HG03280 (cell line): Measurements from ENCODE around the gene FOXB1.
A peak's percentile ranks its signal among the peaks of the same experiment; 100 is the strongest.

Experiments
- ATAC-seq: cut with Tn5 transposase; IDR thresholded peaks from one replicate; pipeline ENCODE4 v1.9.1; 2021; ENCODE audit warnings: mild to moderate bottlenecking, moderate library complexity; ENCODE audit not compliant: unreplicated experiment

The FOXB1 gene

GRCh38 chr15:59998950-59999611 is 5.0 kb upstream of the FOXB1 start:
- ATAC-seq = no peak

GRCh38 chr15:59999612-60000112 is 4.4 kb upstream of the FOXB1 start:
- ATAC-seq = no peak

GRCh38 chr15:60000113-60000823 is 3.8 kb upstream of the FOXB1 start:
- ATAC-seq = no peak

GRCh38 chr15:60000824-60001609 is 3.1 kb upstream of the FOXB1 start:
- no peak for ATAC-seq

- ATAC-seq = no peak
Measured at GRCh38 chr15:60001610-60002527, 2.2 kb upstream of the FOXB1 start.

- no peak for ATAC-seq
Measured at GRCh38 chr15:60002528-60003218, 1.4 kb upstream of the FOXB1 start.

GRCh38 chr15:60003243-60004008 is 685 bp upstream of the FOXB1 start:
- no peak for ATAC-seq

- no peak for ATAC-seq
Measured at GRCh38 chr15:60004846-60005351, 788 bp downstream of the FOXB1 start.

GRCh38 chr15:60005352-60006202 is 1.5 kb downstream of the FOXB1 start:
- no peak for ATAC-seq

- peak; percentile 65 for ATAC-seq
Measured at GRCh38 chr15:60006203-60006862, 2.2 kb downstream of the FOXB1 start.

GRCh38 chr15:60006873-60007272 is 2.8 kb downstream of the FOXB1 start:
- no peak for ATAC-seq

- no peak for ATAC-seq
Measured at GRCh38 chr15:60009124-60009960, 5.2 kb downstream of the FOXB1 start.

- no peak for ATAC-seq
Measured at GRCh38 chr15:60009980-60010732, 6.0 kb downstream of the FOXB1 start.

GRCh38 chr15:60010858-60011257 is 6.7 kb downstream of the FOXB1 start:
- ATAC-seq = no peak

GRCh38 chr15:60012695-60013094 is 8.6 kb downstream of the FOXB1 start:
- no peak for ATAC-seq
